Heart left ventricle (tissue), 16 donors: ENCODE data around the gene RALGAPA2. TPM values are rescaled to one million over a fixed set of nuclear protein-coding genes. Genes with fewer than 3 reads are reported as not detected.

Source experiments
- ATAC-seq, 4 donors: fragments of 200-7000 bp; cut with Tn5 transposase; one replicate each; pipeline ENCODE4 v1.9.1; 2020 to 2022; ENCODE audit warnings: moderate library complexity in 4 of 4, mild to moderate bottlenecking in 3 of 4, moderate number of reproducible peaks in 1 of 4
- DNase-seq, 5 donors: peaks; one replicate each; pipeline ENCODE4 v3.0.0-alpha.2; 2020
- H3K27ac ChIP-seq, 12 donors: fragments of 200-600 bp; sonication (generic) in 4 of 12; one replicate each; pipeline versions ENCODE4 v1.5.0 to v1.8.0; 2016 to 2022; ENCODE audit warnings: mild to moderate bottlenecking in 2 of 12
- H3K27me3 ChIP-seq, 9 donors: fragments of 200-600 bp; sonication (generic) in 2 of 9; one replicate each; pipeline versions ENCODE4 v1.5.1 to v1.8.0; 2016 to 2022; ENCODE audit warnings: mild to moderate bottlenecking in 3 of 9
- H3K36me3 ChIP-seq, 9 donors: fragments of 200-600 bp; sonication (generic) in 2 of 9; one replicate each; pipeline versions ENCODE4 v1.5.0 to v1.8.0; 2018 to 2022; ENCODE audit warnings: mild to moderate bottlenecking in 2 of 9
- H3K4me1 ChIP-seq, 12 donors: fragments of 200-600 bp; sonication (generic) in 4 of 12; one replicate each; pipeline versions ENCODE4 v1.5.0 to v1.8.0; 2016 to 2022; ENCODE audit warnings: mild to moderate bottlenecking in 3 of 12
- H3K4me3 ChIP-seq, 12 donors: fragments of 200-600 bp; sonication (generic) in 4 of 12; one replicate each; pipeline versions ENCODE4 v1.5.0 to v1.8.0; 2017 to 2022; ENCODE audit warnings: mild to moderate bottlenecking in 9 of 12, moderate library complexity in 4 of 12
- H3K9me3 ChIP-seq, 12 donors: fragments of 200-600 bp; sonication (generic) in 4 of 12; one replicate each; pipeline versions ENCODE4 v1.5.0 to v1.8.0; 2016 to 2022; ENCODE audit warnings: mild to moderate bottlenecking in 1 of 12
- CTCF ChIP-seq, 12 donors: fragments of 200-600 bp; sonication (generic) in 4 of 12; IDR thresholded peaks; one replicate each; pipeline versions ENCODE4 v1.5.0 to v1.8.0; 2018 to 2022; ENCODE audit warnings: antibody characterized with exemption in 12 of 12, mild to moderate bottlenecking in 5 of 12
- POLR2A ChIP-seq, 2 donors: fragments of 450-650 bp; IDR thresholded peaks; one replicate each; pipeline ENCODE4 v1.6.1; 2017; ENCODE audit warnings: antibody characterized with exemption in 2 of 2, mild to moderate bottlenecking in 2 of 2, moderate library complexity in 2 of 2
- WGBS, 4 donors: extraction: QIAGEN DNeasy Blood & Tissue Kit in 2 of 4; methylation state at CpG; one replicate each; pipeline versions ENCODE4 v1.1.5 to v1.1.7; 2013 to 2018; 5-methylcytosine and 5-hydroxymethylcytosine counted together
- intact Hi-C, 10 donors: fragments of 100-400 bp; cut with DNase I; formaldehyde crosslinking; loops; one replicate each; pipeline versions ENCODE4 v1.11.1 to v1.14.2; 2022
- polyA plus RNA-seq, 2 donors: library from polyadenylated mRNA; stranded (reverse); fragments of 200-250 nt; gene quantifications; one replicate each; pipeline ENCODE4 v1.2.3, GENCODE V29; 2013
- total RNA-seq, 9 donors: library from RNA; depleted of rRNA in 2 of 9; stranded (reverse); fragments of >200 nt in 2 of 9; fragmentation: NEBNext Ultra II Directional in 3 of 9; extraction: Animal tissue kit (Norgen Biotek cat#: 25700) in 3 of 9; gene quantifications; one replicate each; pipeline versions ENCODE4 v1.1.0 to v1.2.4, GENCODE V29; 2016 to 2023
- donor health status: ischemic (EF 13 %, LVEDD 7.1; RV severe dilation, severe dysfunction).
- donor health status: healthy with polysubstance abuse.
- donor health status: DM: no; HTN: yes; CAD: no.
- donor health status: DM: no; HTN: no; CAD: no.
- donor health status: ischemic (EF 25% LVEDD 6.9; RV normal size, moderate dysfunction).
- donor health status: ischemic (EF 25% LVEDD 5.7; RV mildly dilated, moderate dysfunction).
- donor health status: healthy.
- donor health status: DM: yes; HTN: yes; CAD: no.
- donor health status: ischemic (EF 35%, LVEDD 5.7; RV mildly dilated, moderate dysfunction).
- donor health status: nonischemic (EF 11% LVEDD 7.7; RV severe dilation, severe dysfunction).
- donor health status: DM: yes; HTN: yes; CAD: no.
- donor health status: PGD.
- donor health status: ischemic (EF 29% LVEDD 5.4; RV normal size, mild dysfunction).
- donor health status: nonischemic (EF 23%, LVEDD 6.1; RV moderate dilation, normal function).

Gene RALGAPA2
- total and polyA plus RNA-seq, 11 donors, result 5.6 to 33.8 (median 21.4) TPM

- DNase-seq (no peak), ATAC-seq (no peak)
- intact Hi-C loops, result loop anchor here in 2 of 10 donors (10.0 kb wide), 2 partner anchors 63 to 67 kb away; no protein-coding TSS in a partner anchor
- Histone ChIP-seq H3K9me3 (no peaks in the 10 kb centered on the region), H3K27ac (no peak overlapping the region), H3K4me1 (peaks cover 5 to 37% (median 29%) of the 10 kb centered on the region in 12 donors), H3K4me3 (no peak overlapping the region), H3K27me3 (no peaks in the 10 kb centered on the region), H3K36me3 (no peaks in the 10 kb centered on the region)
- 57 to 69% (median 65%) methylated on average over 10 of the region's 10 CpGs for WGBS, 4 donors
- no peak for TF ChIP-seq CTCF (IDR thresholded peaks at IDR 0.05)
- TF ChIP-seq POLR2A (IDR thresholded peaks at IDR 0.05), result no peak
Measured at GRCh38 chr20:20741087-20742045, 28.9 kb upstream of the RALGAPA2 start.

- Histone ChIP-seq H3K27me3 (no peaks in the 10 kb centered on the region), H3K4me1 (peaks cover 5 to 37% (median 29%) of the 10 kb centered on the region in 12 donors), H3K36me3 (no peaks in the 10 kb centered on the region), H3K9me3 (no peaks in the 10 kb centered on the region), H3K4me3 (no peak overlapping the region), H3K27ac (no peak overlapping the region)
- intact Hi-C loops, result loop anchor here in 2 of 10 donors (10.0 kb wide), 2 partner anchors 64 to 66 kb away; no protein-coding TSS in a partner anchor
- WGBS, 4 donors, result 86 to 91% (median 89%) methylated on average over 4 of the region's 4 CpGs
- TF ChIP-seq POLR2A (IDR thresholded peaks at IDR 0.05) (no peak), CTCF (IDR thresholded peaks at IDR 0.05) (no peak)
- ATAC-seq (no peak), DNase-seq (no peak)
Measured at GRCh38 chr20:20740541-20740940, 28.1 kb upstream of the RALGAPA2 start.

- no peak for DNase-seq
- H3K27ac ChIP-seq, result no peak overlapping the region
- intact Hi-C loops, result no loop called here
Measured at GRCh38 chr20:20737158-20737557, 24.7 kb upstream of the RALGAPA2 start.

More at GRCh38 chr20:20737158-20737557, 24.7 kb upstream of the RALGAPA2 start:
- Histone ChIP-seq H3K4me3 (no peak overlapping the region), H3K4me1 (peaks cover 0 to 37% (median 14%) of the 10 kb centered on the region in 12 donors), H3K27me3 (no peaks in the 10 kb centered on the region), H3K36me3 (no peaks in the 10 kb centered on the region), H3K9me3 (no peaks in the 10 kb centered on the region)
- TF ChIP-seq CTCF (IDR thresholded peaks at IDR 0.05), result no peak
- TF ChIP-seq POLR2A (IDR thresholded peaks at IDR 0.05), result no peak
- 29 to 50% (median 42%) methylated on average over 2 of the region's 2 CpGs for WGBS, 4 donors
- peak in 2 of 4 donors; percentile 40 to 61 for ATAC-seq
